WTC11 (cell line): ENCODE measurements around the gene PLPPR4. TPM values are rescaled to one million over a fixed set of nuclear protein-coding genes. Genes with fewer than 3 reads are reported as not detected.

ENCODE experiments used
- ATAC-seq: fragments of 200-7000 bp; cut with Tn5 transposase; 2 replicates; pipeline ENCODE4 v1.10.0; 2021; ENCODE audit warnings: mild to moderate bottlenecking, moderate library complexity
- CTCF ChIA-PET: fragments of 300-600 bp; sonication (Branson Sonifier 250); formaldehyde crosslinking; loops from one replicate; lab custom pipeline; 2021; ENCODE audit warnings: antibody characterized with exemption; lab: Charles Lee
- POLR2A ChIA-PET: fragments of 350-600 bp; sonication (Branson Sonifier 250); formaldehyde crosslinking; loops from one replicate; lab custom pipeline; 2021; ENCODE audit warnings: antibody characterized with exemption; lab: Charles Lee
- DNase-seq: peaks from one replicate; pipeline ENCODE4 v3.0.0; 2021; ENCODE audit warnings: low spot score
- H3K27ac Mint-ChIP-seq: 2 replicates; pipeline ENCODE4 v1.8.0; 2021; ENCODE audit warnings: mixed read lengths
- H3K27me3 Mint-ChIP-seq: 2 replicates; pipeline ENCODE4 v1.8.0; 2021; ENCODE audit warnings: low read depth, mild to moderate bottlenecking, moderate library complexity, mixed read lengths
- H3K36me3 Mint-ChIP-seq: 2 replicates; pipeline ENCODE4 v1.8.0; 2021; ENCODE audit warnings: mixed read lengths
- H3K4me1 Mint-ChIP-seq: 2 replicates; pipeline ENCODE4 v1.8.0; 2022; ENCODE audit warnings: mixed read lengths
- H3K4me3 Mint-ChIP-seq: 2 replicates; pipeline ENCODE4 v1.8.0; 2021; ENCODE audit warnings: mild to moderate bottlenecking, moderate library complexity, mixed read lengths
- H3K9me3 Mint-ChIP-seq: 2 replicates; pipeline ENCODE4 v1.8.0; 2021; ENCODE audit warnings: mixed read lengths
- CREB1 ChIP-seq: sonication (generic); formaldehyde crosslinking; IDR thresholded peaks from 2 replicates; pipeline ENCODE4 v1.8.0; 2023; ENCODE audit warnings: mild to moderate bottlenecking, missing genetic modification reagents
- ELF4 ChIP-seq: sonication (generic); formaldehyde crosslinking; IDR thresholded peaks from 2 replicates; pipeline ENCODE4 v1.8.1; 2022; ENCODE audit warnings: low read depth, mild to moderate bottlenecking, moderate library complexity, missing genetic modification reagents
- GABPB1 ChIP-seq: sonication (generic); formaldehyde crosslinking; IDR thresholded peaks from 2 replicates; pipeline ENCODE4 v1.8.1; 2023; ENCODE audit warnings: mild to moderate bottlenecking, missing genetic modification reagents
- GRHL2 ChIP-seq: fragments of 250-450 bp; sonication (Bioruptor Pico); IDR thresholded peaks from 2 replicates; pipeline ENCODE4 v1.8.0; 2022; ENCODE audit warnings: mild to moderate bottlenecking, moderate library complexity; ENCODE audit not compliant: insufficient replicate concordance, severe bottlenecking
- HMGA2 ChIP-seq: fragments of 250-450 bp; sonication (Bioruptor Pico); IDR thresholded peaks from 2 replicates; pipeline ENCODE4 v1.4.0; 2021; ENCODE audit warnings: mild to moderate bottlenecking, moderate library complexity
- MYBL2 ChIP-seq: sonication (generic); formaldehyde crosslinking; IDR thresholded peaks from 2 replicates; pipeline ENCODE4 v1.8.1; 2023; ENCODE audit warnings: mild to moderate bottlenecking, moderate library complexity, missing genetic modification reagents
- NR1H2 ChIP-seq: sonication (generic); formaldehyde crosslinking; IDR thresholded peaks from 2 replicates; pipeline ENCODE4 v1.9.0; 2021; ENCODE audit warnings: mild to moderate bottlenecking, moderate library complexity, missing genetic modification reagents
- SOX15 ChIP-seq: fragments of 250-450 bp; sonication (Bioruptor Pico); IDR thresholded peaks from 2 replicates; pipeline ENCODE4 v1.9.0; 2021; ENCODE audit warnings: mild to moderate bottlenecking
- ZNF121 ChIP-seq: sonication (generic); formaldehyde crosslinking; IDR thresholded peaks from 2 replicates; pipeline ENCODE4 v1.8.0; 2023; ENCODE audit warnings: missing genetic modification reagents
- ZNF138 ChIP-seq: sonication (generic); formaldehyde crosslinking; conservative IDR thresholded peaks from 2 replicates; pipeline ENCODE4 v1.8.1; 2022; ENCODE audit warnings: mild to moderate bottlenecking, moderate library complexity, missing genetic modification reagents
- ZNF416 ChIP-seq: fragments of 250-450 bp; sonication (Bioruptor Pico); IDR thresholded peaks from 2 replicates; pipeline ENCODE4 v1.9.0; 2021; ENCODE audit warnings: mild to moderate bottlenecking, inconsistent platforms
- total RNA-seq: library from RNA; stranded (reverse); gene quantifications from 3 replicates; pipeline ENCODE4 v1.2.3, GENCODE V29; 2021
- TF ChIP-seq, protein P1 (sequence below): fragments of 250-450 bp; sonication (Bioruptor Pico); IDR thresholded peaks from 2 replicates; pipeline ENCODE4 v1.9.0; 2021; ENCODE audit warnings: mild to moderate bottlenecking
- TF ChIP-seq, protein P2 (sequence below): sonication (generic); formaldehyde crosslinking; IDR thresholded peaks from 2 replicates; pipeline ENCODE4 v1.8.1; 2022; ENCODE audit warnings: mild to moderate bottlenecking, missing genetic modification reagents, moderate library complexity, borderline replicate concordance
- TF ChIP-seq, protein P3 (sequence below): fragments of 250-450 bp; sonication (Bioruptor Pico); IDR thresholded peaks from 2 replicates; pipeline ENCODE4 v1.9.0; 2021; ENCODE audit warnings: mild to moderate bottlenecking, borderline replicate concordance
- TF ChIP-seq, protein P4 (sequence below): sonication (generic); formaldehyde crosslinking; IDR thresholded peaks from 2 replicates; pipeline ENCODE4 v1.8.1; 2023; ENCODE audit warnings: mild to moderate bottlenecking, moderate library complexity, missing genetic modification reagents
- TF ChIP-seq, protein P5 (sequence below): sonication (generic); formaldehyde crosslinking; conservative IDR thresholded peaks from 2 replicates; pipeline ENCODE4 v1.8.1; 2023; ENCODE audit warnings: mild to moderate bottlenecking, low read depth, missing genetic modification reagents, moderate library complexity
- TF ChIP-seq, protein P6 (sequence below): sonication (generic); formaldehyde crosslinking; IDR thresholded peaks from 2 replicates; pipeline ENCODE4 v1.8.0; 2022; ENCODE audit warnings: missing genetic modification reagents

Gene PLPPR4
- total RNA-seq, 1 experiment from 2014 or later: 1.3 TPM

DNA sequence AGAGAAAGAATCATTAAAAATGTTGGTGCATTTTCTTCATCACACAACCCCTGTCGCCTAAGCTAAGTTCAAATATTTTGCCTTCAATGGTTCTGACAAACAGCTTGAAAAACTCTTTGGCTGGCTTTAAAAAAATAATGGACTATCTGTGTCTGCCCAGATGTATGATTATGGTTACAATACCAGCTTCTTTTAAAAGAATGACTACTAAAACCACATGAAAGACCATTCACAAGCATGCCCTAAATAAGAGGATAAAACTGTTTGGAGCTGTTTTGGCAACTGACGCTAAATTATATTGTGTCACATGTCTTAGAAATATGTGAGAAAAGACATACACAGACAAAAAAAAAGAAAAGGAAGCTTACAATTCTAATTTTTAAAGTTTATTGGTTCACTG is 23.7 kb upstream of the PLPPR4 start (continued):
- TF ChIP-seq, protein P1, sequence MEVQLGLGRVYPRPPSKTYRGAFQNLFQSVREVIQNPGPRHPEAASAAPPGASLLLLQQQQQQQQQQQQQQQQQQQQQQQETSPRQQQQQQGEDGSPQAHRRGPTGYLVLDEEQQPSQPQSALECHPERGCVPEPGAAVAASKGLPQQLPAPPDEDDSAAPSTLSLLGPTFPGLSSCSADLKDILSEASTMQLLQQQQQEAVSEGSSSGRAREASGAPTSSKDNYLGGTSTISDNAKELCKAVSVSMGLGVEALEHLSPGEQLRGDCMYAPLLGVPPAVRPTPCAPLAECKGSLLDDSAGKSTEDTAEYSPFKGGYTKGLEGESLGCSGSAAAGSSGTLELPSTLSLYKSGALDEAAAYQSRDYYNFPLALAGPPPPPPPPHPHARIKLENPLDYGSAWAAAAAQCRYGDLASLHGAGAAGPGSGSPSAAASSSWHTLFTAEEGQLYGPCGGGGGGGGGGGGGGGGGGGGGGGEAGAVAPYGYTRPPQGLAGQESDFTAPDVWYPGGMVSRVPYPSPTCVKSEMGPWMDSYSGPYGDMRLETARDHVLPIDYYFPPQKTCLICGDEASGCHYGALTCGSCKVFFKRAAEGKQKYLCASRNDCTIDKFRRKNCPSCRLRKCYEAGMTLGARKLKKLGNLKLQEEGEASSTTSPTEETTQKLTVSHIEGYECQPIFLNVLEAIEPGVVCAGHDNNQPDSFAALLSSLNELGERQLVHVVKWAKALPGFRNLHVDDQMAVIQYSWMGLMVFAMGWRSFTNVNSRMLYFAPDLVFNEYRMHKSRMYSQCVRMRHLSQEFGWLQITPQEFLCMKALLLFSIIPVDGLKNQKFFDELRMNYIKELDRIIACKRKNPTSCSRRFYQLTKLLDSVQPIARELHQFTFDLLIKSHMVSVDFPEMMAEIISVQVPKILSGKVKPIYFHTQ (CRISPR knock-in tag): no peak
- no peak for TF ChIP-seq ZNF121 (CRISPR knock-in tag)
- TF ChIP-seq, protein P2, sequence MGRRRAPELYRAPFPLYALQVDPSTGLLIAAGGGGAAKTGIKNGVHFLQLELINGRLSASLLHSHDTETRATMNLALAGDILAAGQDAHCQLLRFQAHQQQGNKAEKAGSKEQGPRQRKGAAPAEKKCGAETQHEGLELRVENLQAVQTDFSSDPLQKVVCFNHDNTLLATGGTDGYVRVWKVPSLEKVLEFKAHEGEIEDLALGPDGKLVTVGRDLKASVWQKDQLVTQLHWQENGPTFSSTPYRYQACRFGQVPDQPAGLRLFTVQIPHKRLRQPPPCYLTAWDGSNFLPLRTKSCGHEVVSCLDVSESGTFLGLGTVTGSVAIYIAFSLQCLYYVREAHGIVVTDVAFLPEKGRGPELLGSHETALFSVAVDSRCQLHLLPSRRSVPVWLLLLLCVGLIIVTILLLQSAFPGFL (CRISPR knock-in tag): no peak
- TF ChIP-seq, all 79 proteins: peak for 0

DNA sequence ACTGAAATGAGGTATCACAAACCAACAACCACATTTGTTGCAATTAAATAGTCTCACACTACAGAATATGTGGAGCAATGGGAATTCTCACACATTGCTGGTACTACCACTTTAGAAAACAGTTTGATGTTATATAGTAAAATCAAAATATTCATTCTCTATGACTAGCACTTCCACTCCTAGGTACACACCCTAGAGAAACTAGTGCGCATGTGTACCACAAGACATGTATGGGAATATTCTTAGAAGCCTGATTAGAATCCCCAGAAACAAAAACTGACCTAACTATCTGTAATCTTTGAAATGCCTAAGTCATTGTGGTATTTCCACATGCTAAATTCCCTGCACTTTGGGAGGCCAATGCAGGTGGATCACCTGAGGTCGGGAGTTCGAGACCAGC is 18.1 kb upstream of the PLPPR4 start:
- CTCF ChIA-PET: no interaction called here
- Mint-ChIP-seq H3K27ac (no peak overlapping the region), H3K9me3 (peaks cover 14% of the 10 kb centered on the region)
- TF ChIP-seq, protein P3, sequence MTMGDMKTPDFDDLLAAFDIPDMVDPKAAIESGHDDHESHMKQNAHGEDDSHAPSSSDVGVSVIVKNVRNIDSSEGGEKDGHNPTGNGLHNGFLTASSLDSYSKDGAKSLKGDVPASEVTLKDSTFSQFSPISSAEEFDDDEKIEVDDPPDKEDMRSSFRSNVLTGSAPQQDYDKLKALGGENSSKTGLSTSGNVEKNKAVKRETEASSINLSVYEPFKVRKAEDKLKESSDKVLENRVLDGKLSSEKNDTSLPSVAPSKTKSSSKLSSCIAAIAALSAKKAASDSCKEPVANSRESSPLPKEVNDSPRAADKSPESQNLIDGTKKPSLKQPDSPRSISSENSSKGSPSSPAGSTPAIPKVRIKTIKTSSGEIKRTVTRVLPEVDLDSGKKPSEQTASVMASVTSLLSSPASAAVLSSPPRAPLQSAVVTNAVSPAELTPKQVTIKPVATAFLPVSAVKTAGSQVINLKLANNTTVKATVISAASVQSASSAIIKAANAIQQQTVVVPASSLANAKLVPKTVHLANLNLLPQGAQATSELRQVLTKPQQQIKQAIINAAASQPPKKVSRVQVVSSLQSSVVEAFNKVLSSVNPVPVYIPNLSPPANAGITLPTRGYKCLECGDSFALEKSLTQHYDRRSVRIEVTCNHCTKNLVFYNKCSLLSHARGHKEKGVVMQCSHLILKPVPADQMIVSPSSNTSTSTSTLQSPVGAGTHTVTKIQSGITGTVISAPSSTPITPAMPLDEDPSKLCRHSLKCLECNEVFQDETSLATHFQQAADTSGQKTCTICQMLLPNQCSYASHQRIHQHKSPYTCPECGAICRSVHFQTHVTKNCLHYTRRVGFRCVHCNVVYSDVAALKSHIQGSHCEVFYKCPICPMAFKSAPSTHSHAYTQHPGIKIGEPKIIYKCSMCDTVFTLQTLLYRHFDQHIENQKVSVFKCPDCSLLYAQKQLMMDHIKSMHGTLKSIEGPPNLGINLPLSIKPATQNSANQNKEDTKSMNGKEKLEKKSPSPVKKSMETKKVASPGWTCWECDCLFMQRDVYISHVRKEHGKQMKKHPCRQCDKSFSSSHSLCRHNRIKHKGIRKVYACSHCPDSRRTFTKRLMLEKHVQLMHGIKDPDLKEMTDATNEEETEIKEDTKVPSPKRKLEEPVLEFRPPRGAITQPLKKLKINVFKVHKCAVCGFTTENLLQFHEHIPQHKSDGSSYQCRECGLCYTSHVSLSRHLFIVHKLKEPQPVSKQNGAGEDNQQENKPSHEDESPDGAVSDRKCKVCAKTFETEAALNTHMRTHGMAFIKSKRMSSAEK (CRISPR knock-in tag): no peak
- TF ChIP-seq ZNF416 (CRISPR knock-in tag): no peak
- TF ChIP-seq GABPB1 (CRISPR knock-in tag): no peak
- no peak for TF ChIP-seq ZNF121 (CRISPR knock-in tag)
- TF ChIP-seq, protein P4, sequence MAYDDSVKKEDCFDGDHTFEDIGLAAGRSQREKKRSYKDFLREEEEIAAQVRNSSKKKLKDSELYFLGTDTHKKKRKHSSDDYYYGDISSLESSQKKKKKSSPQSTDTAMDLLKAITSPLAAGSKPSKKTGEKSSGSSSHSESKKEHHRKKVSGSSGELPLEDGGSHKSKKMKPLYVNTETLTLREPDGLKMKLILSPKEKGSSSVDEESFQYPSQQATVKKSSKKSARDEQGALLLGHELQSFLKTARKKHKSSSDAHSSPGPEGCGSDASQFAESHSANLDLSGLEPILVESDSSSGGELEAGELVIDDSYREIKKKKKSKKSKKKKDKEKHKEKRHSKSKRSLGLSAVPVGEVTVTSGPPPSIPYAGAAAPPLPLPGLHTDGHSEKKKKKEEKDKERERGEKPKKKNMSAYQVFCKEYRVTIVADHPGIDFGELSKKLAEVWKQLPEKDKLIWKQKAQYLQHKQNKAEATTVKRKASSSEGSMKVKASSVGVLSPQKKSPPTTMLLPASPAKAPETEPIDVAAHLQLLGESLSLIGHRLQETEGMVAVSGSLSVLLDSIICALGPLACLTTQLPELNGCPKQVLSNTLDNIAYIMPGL (CRISPR knock-in tag): no peak
- no peak for TF ChIP-seq HMGA2 (CRISPR knock-in tag)
- TF ChIP-seq CREB1 (CRISPR knock-in tag): no peak
- TF ChIP-seq, protein P5, sequence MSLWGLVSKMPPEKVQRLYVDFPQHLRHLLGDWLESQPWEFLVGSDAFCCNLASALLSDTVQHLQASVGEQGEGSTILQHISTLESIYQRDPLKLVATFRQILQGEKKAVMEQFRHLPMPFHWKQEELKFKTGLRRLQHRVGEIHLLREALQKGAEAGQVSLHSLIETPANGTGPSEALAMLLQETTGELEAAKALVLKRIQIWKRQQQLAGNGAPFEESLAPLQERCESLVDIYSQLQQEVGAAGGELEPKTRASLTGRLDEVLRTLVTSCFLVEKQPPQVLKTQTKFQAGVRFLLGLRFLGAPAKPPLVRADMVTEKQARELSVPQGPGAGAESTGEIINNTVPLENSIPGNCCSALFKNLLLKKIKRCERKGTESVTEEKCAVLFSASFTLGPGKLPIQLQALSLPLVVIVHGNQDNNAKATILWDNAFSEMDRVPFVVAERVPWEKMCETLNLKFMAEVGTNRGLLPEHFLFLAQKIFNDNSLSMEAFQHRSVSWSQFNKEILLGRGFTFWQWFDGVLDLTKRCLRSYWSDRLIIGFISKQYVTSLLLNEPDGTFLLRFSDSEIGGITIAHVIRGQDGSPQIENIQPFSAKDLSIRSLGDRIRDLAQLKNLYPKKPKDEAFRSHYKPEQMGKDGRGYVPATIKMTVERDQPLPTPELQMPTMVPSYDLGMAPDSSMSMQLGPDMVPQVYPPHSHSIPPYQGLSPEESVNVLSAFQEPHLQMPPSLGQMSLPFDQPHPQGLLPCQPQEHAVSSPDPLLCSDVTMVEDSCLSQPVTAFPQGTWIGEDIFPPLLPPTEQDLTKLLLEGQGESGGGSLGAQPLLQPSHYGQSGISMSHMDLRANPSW: no peak
- TF ChIP-seq ELF4 (CRISPR knock-in tag): no peak
- TF ChIP-seq, protein P6, sequence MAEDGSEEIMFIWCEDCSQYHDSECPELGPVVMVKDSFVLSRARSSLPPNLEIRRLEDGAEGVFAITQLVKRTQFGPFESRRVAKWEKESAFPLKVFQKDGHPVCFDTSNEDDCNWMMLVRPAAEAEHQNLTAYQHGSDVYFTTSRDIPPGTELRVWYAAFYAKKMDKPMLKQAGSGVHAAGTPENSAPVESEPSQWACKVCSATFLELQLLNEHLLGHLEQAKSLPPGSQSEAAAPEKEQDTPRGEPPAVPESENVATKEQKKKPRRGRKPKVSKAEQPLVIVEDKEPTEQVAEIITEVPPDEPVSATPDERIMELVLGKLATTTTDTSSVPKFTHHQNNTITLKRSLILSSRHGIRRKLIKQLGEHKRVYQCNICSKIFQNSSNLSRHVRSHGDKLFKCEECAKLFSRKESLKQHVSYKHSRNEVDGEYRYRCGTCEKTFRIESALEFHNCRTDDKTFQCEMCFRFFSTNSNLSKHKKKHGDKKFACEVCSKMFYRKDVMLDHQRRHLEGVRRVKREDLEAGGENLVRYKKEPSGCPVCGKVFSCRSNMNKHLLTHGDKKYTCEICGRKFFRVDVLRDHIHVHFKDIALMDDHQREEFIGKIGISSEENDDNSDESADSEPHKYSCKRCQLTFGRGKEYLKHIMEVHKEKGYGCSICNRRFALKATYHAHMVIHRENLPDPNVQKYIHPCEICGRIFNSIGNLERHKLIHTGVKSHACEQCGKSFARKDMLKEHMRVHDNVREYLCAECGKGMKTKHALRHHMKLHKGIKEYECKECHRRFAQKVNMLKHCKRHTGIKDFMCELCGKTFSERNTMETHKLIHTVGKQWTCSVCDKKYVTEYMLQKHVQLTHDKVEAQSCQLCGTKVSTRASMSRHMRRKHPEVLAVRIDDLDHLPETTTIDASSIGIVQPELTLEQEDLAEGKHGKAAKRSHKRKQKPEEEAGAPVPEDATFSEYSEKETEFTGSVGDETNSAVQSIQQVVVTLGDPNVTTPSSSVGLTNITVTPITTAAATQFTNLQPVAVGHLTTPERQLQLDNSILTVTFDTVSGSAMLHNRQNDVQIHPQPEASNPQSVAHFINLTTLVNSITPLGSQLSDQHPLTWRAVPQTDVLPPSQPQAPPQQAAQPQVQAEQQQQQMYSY (CRISPR knock-in tag): no peak
- TF ChIP-seq ZNF138 (CRISPR knock-in tag): no peak
- TF ChIP-seq NR1H2 (CRISPR knock-in tag): no peak
- TF ChIP-seq MYBL2 (CRISPR knock-in tag): no peak
- no peak for TF ChIP-seq GRHL2 (CRISPR knock-in tag)
- no peak for TF ChIP-seq SOX15

More for the DNA sequence above, 18.1 kb upstream of the PLPPR4 start:
- no peak for DNase-seq
- no peaks in the 10 kb centered on the region for H3K27me3 Mint-ChIP-seq
- peaks cover 5% of the 10 kb centered on the region; the same call in 1 of the 2 replicates for H3K36me3 Mint-ChIP-seq
- POLR2A ChIA-PET: no interaction called here
- H3K4me3 Mint-ChIP-seq: no peak overlapping the region
- no peaks in the 10 kb centered on the region for H3K4me1 Mint-ChIP-seq
- no peak for ATAC-seq
